Measurements from ENCODE around the gene WIPF2.
"Not testable (repeated sequence)": the region's sequence is repeated elsewhere in the genome, so short reads cannot be mapped to it uniquely, and the experiment has no call there.

DNA sequence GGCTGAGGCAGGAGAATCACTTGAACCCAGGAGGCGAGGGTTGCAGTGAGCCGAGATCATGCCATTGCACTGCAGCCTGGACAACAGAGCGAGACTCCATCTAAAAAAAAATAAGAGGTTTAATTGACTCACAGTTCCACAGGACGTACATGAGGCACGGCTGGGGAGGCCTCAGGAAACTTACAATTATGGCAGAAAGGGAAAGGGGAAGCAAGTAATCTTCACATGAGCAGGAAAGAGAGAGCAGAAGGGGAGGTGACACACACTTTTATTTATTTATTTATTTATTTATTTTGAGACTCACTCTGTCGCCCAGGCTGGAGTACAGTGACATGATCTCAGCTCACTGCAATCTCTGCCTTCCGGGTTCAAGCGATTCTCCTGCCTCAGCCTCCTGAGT is 12.9 kb upstream of the WIPF2 start:
- TF ChIP-seq, protein P1, sequence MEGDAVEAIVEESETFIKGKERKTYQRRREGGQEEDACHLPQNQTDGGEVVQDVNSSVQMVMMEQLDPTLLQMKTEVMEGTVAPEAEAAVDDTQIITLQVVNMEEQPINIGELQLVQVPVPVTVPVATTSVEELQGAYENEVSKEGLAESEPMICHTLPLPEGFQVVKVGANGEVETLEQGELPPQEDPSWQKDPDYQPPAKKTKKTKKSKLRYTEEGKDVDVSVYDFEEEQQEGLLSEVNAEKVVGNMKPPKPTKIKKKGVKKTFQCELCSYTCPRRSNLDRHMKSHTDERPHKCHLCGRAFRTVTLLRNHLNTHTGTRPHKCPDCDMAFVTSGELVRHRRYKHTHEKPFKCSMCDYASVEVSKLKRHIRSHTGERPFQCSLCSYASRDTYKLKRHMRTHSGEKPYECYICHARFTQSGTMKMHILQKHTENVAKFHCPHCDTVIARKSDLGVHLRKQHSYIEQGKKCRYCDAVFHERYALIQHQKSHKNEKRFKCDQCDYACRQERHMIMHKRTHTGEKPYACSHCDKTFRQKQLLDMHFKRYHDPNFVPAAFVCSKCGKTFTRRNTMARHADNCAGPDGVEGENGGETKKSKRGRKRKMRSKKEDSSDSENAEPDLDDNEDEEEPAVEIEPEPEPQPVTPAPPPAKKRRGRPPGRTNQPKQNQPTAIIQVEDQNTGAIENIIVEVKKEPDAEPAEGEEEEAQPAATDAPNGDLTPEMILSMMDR (conservative IDR thresholded peaks at IDR 0.05 in 1 of 2, IDR thresholded peaks at IDR 0.05 in 1 of 2; ENCODE audit: extremely low read depth in 1 of 2, insufficient read depth in 1 of 2, low read depth in 1 of 2, low read length in 2 of 2), result not testable (repeated sequence)
- not testable (repeated sequence) for TF ChIP-seq EZH2 (IDR thresholded peaks at IDR 0.05; ENCODE audit: borderline replicate concordance, low read length)

Measured in mammary epithelial cell (primary cell).